GM21367 (cell line): ENCODE measurements around the gene CLIC4.
"Not testable (repeated sequence)": the region's sequence is repeated elsewhere in the genome, so short reads cannot be mapped to it uniquely, and the experiment has no call there.

Experiments
- ATAC-seq: cut with Tn5 transposase; IDR thresholded peaks from one replicate; pipeline ENCODE4 v1.9.1; 2021; ENCODE audit not compliant: unreplicated experiment

Gene CLIC4

GRCh38 chr1:24744911-24745710 lies at the start of gene CLIC4:
TSS of gene CLIC4 (plus strand) at chr1:24745447. CDS start at chr1:24745554, 107 bp downstream.
- ATAC-seq: peak; percentile 55

DNA sequence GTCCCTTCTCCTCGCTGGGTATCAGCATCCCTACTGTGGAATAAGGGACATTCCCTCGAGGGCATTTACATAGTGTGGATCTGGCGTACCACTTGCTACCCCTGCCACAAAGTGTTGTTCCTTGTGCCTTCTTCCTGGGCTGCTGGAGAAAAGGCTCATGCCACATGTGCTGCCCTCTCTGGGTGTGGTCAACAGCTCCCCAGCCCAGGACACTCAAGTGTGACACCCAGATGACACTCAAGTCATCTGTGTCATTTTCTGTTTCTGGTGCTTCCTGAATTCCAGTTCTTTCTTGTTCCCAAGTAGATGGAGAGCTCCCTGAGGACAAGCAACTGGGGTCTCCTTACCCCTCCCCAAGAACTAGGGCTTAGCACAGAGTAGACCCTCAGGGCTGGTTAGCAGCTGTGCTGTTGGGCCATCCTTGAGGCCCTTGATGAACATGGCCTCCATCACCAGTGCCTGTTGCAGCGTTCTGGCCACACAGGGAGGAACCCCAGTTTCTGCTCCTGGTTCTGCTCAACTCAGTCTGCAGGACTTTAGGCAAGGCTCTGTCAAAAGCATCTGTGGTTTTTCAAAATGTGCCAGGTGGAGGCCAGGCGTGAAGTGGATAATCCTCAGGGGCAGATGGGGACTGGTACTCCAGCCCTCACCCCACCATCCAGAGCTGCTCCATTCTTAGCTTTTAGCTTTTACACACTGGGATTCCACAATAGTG lies 49.0 kb upstream of the CLIC4 start:
- ATAC-seq: no peak

- ATAC-seq: no peak
Observed at GRCh38 chr1:24696756-24697330, 48.4 kb upstream of the CLIC4 start.

GRCh38 chr1:24697453-24698001 lies 47.7 kb upstream of the CLIC4 start:
- ATAC-seq: not testable (repeated sequence)

- not testable (repeated sequence) for ATAC-seq
Observed at GRCh38 chr1:24698326-24698725, 46.9 kb upstream of the CLIC4 start.

DNA sequence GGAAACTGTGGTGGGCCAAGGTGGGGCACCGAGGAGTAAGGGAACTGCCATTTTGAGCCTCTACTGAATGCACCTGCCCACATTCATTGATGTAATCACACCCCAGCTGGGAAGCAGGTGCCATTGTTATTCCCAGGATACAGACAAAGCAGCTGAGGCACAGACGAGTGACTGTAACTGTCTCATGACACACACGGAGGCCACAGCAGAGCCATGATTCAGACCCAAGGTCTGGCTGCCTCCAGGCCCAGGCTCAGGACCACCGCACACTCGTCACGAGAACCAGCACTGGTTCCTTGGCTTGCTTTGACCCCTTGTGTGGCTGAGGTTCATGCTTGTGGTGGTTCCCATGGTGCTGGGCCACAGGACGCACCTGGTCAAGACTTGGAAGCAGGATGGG lies 45.6 kb upstream of the CLIC4 start:
- ATAC-seq: no peak

- ATAC-seq: no peak
Observed at GRCh38 chr1:24702511-24703293, 42.5 kb upstream of the CLIC4 start.

GRCh38 chr1:24704411-24705259 lies 40.6 kb upstream of the CLIC4 start:
- ATAC-seq: no peak

DNA sequence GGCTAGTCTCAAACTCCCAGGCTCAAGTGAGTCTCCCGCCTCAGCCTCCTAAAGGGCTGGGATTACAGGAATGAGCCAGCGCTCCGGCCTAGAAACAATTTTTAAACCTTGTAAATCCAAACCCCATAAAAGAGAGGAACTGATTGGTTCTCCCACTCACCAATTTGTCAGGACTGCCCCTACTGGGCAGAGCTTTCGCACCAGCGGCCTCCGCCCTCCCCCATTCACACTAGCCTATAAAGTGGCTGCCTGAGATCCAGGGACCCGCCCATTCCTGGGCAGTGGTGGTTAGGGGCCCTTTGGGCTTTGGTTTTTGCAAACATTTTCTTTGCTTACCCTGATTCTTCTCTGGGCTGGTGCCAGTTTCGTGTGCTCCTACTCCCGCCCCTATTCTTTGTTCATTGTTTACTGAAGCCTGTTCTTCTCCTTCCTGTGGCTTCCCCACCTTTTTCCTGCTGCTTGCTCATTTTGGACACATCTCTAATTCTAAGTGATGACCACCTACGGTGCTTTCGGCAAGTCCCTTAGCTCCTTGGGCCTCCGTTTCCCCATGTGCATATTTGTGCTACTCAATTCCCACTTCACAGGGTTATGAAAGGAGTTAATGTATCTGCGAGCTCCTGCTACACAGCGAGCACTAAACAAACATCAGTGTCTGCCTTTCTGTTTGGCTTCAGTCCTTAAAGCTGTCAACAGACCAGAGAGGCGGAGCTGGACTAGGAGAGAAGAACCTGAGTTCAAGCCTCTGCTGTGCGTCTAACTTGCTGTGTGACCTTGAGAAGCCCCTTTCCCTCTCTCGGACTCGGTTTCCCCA lies 39.8 kb upstream of the CLIC4 start:
- ATAC-seq: peak; percentile 74

- ATAC-seq: not testable (repeated sequence)
Observed at GRCh38 chr1:24706074-24706389, 39.2 kb upstream of the CLIC4 start.

- no peak for ATAC-seq
Observed at GRCh38 chr1:24707687-24708086, 37.6 kb upstream of the CLIC4 start.

DNA sequence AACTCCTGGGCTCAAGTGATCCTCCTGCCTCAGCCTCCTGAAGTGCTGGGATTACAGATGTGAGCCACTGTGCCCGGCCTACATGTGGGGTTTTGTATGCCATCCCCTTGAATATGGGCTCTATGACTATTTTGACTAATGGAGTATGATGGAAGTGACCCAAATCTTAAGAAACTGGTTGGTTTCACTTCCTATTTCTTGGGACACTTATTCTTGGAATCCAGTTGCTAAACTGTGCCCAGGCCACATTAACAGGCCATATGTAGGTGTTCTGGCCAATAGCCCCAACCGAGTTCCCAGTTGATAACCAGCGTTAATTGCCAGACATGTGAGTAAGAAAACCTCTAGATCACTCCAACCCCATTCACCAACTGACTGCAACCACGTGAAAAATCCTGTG lies 36.3 kb upstream of the CLIC4 start:
- no peak for ATAC-seq

- ATAC-seq: no peak
Observed at GRCh38 chr1:24709791-24710441, 35.3 kb upstream of the CLIC4 start.

GRCh38 chr1:24711329-24711728 lies 33.9 kb upstream of the CLIC4 start:
- ATAC-seq: no peak

DNA sequence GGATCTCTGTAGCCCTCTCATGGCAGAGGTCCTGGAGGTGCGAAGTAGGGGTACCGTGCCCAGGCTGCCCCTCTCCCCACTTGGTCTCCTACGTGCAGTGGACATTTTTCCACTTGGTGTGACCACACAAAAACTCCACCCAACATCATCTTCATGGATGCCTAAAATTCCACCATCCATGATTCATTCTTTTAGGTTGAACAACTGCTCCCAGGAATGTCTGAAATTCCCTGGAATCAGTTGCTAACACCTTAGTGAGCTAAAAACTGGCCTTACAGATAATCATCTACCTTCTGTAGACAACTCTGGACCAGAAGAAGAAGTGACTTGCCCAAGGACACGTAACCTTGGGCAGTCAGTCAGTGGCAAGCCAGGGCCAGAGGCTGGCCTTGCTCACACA lies 32.1 kb upstream of the CLIC4 start:
- ATAC-seq: no peak

- no peak for ATAC-seq
Observed at GRCh38 chr1:24713736-24714135, 31.5 kb upstream of the CLIC4 start.

DNA sequence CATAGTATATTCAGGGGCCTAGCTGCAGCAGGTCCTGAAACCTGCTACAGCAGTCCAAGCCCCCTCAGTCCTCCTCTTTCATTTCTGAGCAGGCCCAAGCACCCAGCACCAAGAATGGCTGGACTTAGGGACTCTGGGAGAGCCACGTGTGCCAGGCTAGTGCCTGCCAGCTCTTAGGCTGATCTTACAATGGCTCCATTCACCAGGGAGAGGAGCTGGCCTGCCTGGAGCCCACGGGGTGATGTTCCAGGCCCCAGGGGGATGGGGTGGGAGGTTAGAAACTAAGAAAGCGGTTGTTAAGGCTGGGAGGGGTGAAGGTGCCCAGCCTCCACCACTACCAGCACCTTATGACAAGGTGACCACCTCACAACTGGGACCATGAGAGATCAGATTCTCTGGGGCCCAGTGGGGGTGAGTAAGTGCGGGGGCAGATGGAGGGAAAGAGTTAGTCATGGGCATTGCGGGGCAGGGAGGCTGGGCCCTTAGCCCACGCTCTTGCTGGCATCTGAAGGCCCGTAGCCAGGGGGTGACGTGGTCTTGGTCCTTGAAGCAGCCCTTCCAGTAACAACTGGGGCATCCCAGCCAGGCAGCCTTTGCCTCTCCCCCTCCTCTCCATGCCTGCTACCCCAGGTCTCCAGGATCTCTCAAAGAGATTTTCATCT lies 30.3 kb upstream of the CLIC4 start:
- no peak for ATAC-seq

DNA sequence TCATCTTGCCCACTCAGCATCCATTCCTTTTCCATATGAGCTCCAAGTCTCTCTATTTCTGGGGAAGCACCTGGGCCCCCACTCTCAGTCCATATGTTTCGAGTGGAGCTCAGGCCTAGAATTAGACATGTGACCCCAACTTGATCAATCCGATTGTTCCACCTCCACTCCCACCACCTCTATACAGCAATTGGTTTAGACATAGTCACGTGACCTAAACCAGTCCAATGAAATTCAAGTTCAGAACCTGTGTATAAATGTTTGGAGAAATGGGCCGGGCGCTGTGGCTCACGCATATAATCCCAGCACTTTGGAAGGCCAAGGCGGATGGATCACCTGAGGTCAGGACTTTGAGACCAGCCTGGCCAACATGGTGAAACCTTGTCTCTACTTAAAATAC lies 29.6 kb upstream of the CLIC4 start:
- no peak for ATAC-seq
